ENCODE measurements around the gene NXPH1. TPM values are rescaled to one million over a fixed set of nuclear protein-coding genes. Genes with fewer than 3 reads are reported as not detected.

NXPH1 gene
- polyA plus RNA-seq, 1 of the 3 experiments (the other 2 are of a cell fraction): not detected

GRCh38 chr7:8601121-8601520 lies 167.7 kb downstream of the NXPH1 start (continued):
- no peak for TF ChIP-seq CTCF (IDR thresholded peaks at IDR 0.05)
- TF ChIP-seq FOSL2 (IDR thresholded peaks at IDR 0.05; ENCODE audit: borderline replicate concordance, low read depth): no peak
- TF ChIP-seq YY1 (IDR thresholded peaks at IDR 0.05; ENCODE audit: low read depth): no peak
- TF ChIP-seq FOXJ3 (CRISPR knock-in tag; IDR thresholded peaks at IDR 0.05): no peak
- TF ChIP-seq CHD2 (IDR thresholded peaks at IDR 0.05; ENCODE audit: low read length, partially characterized antibody): no peak
- no peak for TF ChIP-seq PBX3 (IDR thresholded peaks at IDR 0.05)
- no peak for TF ChIP-seq NRF1 (IDR thresholded peaks at IDR 0.05; ENCODE audit: low read depth, low read length)
- no peak for TF ChIP-seq MEF2A (IDR thresholded peaks at IDR 0.05; ENCODE audit: borderline replicate concordance, low read depth)
- TF ChIP-seq, protein P1, sequence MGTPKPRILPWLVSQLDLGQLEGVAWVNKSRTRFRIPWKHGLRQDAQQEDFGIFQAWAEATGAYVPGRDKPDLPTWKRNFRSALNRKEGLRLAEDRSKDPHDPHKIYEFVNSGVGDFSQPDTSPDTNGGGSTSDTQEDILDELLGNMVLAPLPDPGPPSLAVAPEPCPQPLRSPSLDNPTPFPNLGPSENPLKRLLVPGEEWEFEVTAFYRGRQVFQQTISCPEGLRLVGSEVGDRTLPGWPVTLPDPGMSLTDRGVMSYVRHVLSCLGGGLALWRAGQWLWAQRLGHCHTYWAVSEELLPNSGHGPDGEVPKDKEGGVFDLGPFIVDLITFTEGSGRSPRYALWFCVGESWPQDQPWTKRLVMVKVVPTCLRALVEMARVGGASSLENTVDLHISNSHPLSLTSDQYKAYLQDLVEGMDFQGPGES (IDR thresholded peaks at IDR 0.05; ENCODE audit: low read depth, low read length): no peak
- no peak for TF ChIP-seq ZBTB33 (IDR thresholded peaks at IDR 0.05; ENCODE audit: borderline replicate concordance, low read depth)
- no peak for TF ChIP-seq JUND (IDR thresholded peaks at IDR 0.05)

- Histone ChIP-seq H3K27ac (ENCODE audit: low read depth in 2 of 2, low read length in 1 of 2) (no peak overlapping the region), H3K4me3 (ENCODE audit: low read depth in 2 of 2, low read length in 1 of 2) (no peak overlapping the region), H3K36me3 (replicated peaks in 1 of 2; ENCODE audit: control insufficient read depth in 1 of 2, insufficient read depth in 2 of 2, low read length in 1 of 2) (no peaks in the 10 kb centered on the region), H4K20me1 (ENCODE audit: insufficient read depth) (no peaks in the 10 kb centered on the region), H3K4me2 (no peak overlapping the region), H3K27me3 (ENCODE audit: insufficient read depth) (no peaks in the 10 kb centered on the region), H3K9ac (no peak overlapping the region), H3K9me2 (no peaks in the 10 kb centered on the region), H3K79me2 (ENCODE audit: insufficient read depth) (no peaks in the 10 kb centered on the region), H3F3A (replicated peaks; ENCODE audit: insufficient read depth) (no peaks in the 10 kb centered on the region), H2AFZ (ENCODE audit: low read depth) (no peak overlapping the region), H3K4me1 (ENCODE audit: control insufficient read depth in 1 of 2, insufficient read depth in 2 of 2, low read depth in 1 of 2, low read length in 1 of 2) (no peaks in the 10 kb centered on the region; a peak in 1 of 4 replicates), H3K9me3 (no peaks in the 10 kb centered on the region; the same call in 1 of the 2 replicates)
- POLR2A ChIA-PET: no interaction called here
- CTCF ChIA-PET: interaction anchor here (0.9 to 2.0 kb wide), 5 partner anchors 8 to 40 kb away, joined by 3 to 6 read pairs (median 3); no protein-coding TSS in a partner anchor
- no peak for DNase-seq
- WGBS (ENCODE audit: low lambda C conversion rate): 30% methylated on average over 1 of the region's 1 CpG
- TF ChIP-seq USF1 (IDR thresholded peaks at IDR 0.05; ENCODE audit: borderline replicate concordance, low read depth) (no peak), SMC3 (IDR thresholded peaks at IDR 0.05; ENCODE audit: low read depth, low read length) (no peak), RFX5 (IDR thresholded peaks at IDR 0.05; ENCODE audit: low read length) (no peak), TEAD4 (IDR thresholded peaks at IDR 0.05; ENCODE audit: borderline replicate concordance, insufficient read depth) (no peak), FOXJ3 (CRISPR knock-in tag; IDR thresholded peaks at IDR 0.05) (no peak), CTCF (IDR thresholded peaks at IDR 0.05) (no peak), CHD2 (IDR thresholded peaks at IDR 0.05; ENCODE audit: low read length, partially characterized antibody) (no peak), NFIC (IDR thresholded peaks at IDR 0.05; ENCODE audit: borderline replicate concordance) (no peak), TAF1 (IDR thresholded peaks at IDR 0.05; ENCODE audit: borderline replicate concordance, low read depth, low read length) (no peak), JUND (IDR thresholded peaks at IDR 0.05) (no peak), MEF2A (IDR thresholded peaks at IDR 0.05; ENCODE audit: borderline replicate concordance, low read depth) (no peak), RCOR1 (IDR thresholded peaks at IDR 0.05; ENCODE audit: low read length) (no peak), POLR2AphosphoS5 (IDR thresholded peaks at IDR 0.05; ENCODE audit: low read depth, low read length) (no peak)
- TF ChIP-seq, protein P2, sequence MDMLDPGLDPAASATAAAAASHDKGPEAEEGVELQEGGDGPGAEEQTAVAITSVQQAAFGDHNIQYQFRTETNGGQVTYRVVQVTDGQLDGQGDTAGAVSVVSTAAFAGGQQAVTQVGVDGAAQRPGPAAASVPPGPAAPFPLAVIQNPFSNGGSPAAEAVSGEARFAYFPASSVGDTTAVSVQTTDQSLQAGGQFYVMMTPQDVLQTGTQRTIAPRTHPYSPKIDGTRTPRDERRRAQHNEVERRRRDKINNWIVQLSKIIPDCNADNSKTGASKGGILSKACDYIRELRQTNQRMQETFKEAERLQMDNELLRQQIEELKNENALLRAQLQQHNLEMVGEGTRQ (IDR thresholded peaks at IDR 0.05; ENCODE audit: borderline replicate concordance, low read depth, low read length): no peak
Measured at GRCh38 chr7:8605221-8605620, 171.8 kb downstream of the NXPH1 start.

All from SK-N-SH (cell line).